MM.1S (cell line): ENCODE results near the gene TFAP2D.

Source experiments
- DNase-seq: peaks from one replicate; pipeline ENCODE4 v3.0.0-alpha.2; 2015
- H2AFZ ChIP-seq: fragments of 300-600 bp; sonication (generic); 2 replicates; pipeline ENCODE4 v1.6.0; 2016; ENCODE audit warnings: antibody characterized with exemption, low read length
- H3F3A ChIP-seq: fragments of 300-600 bp; sonication (generic); 2 replicates; pipeline ENCODE4 v1.6.1; 2016; ENCODE audit warnings: mild to moderate bottlenecking, antibody characterized with exemption, low read length, moderate library complexity, mixed read lengths; ENCODE audit not compliant: insufficient read depth
- H3K27ac ChIP-seq: fragments of 300-600 bp; sonication (generic); 2 replicates; pipeline ENCODE4 v1.5.1; 2016; ENCODE audit warnings: mild to moderate bottlenecking, low read length
- H3K27me3 ChIP-seq: fragments of 300-600 bp; sonication (generic); replicated peaks from 2 replicates; pipeline ENCODE4 v1.6.0; 2016; ENCODE audit warnings: low read length; ENCODE audit not compliant: insufficient read depth
- H3K36me3 ChIP-seq: fragments of 300-600 bp; sonication (generic); replicated peaks from 2 replicates; pipeline ENCODE4 v1.6.1; 2016; ENCODE audit warnings: mild to moderate bottlenecking, low read length, mixed read lengths; ENCODE audit not compliant: insufficient read depth
- H3K4me1 ChIP-seq: fragments of 300-600 bp; sonication (generic); 2 replicates; pipeline ENCODE4 v1.6.1; 2016; ENCODE audit warnings: low read length, mixed read lengths
- H3K4me2 ChIP-seq: fragments of 300-600 bp; sonication (generic); 2 replicates; pipeline ENCODE4 v1.6.0; 2016; ENCODE audit warnings: low read depth, low read length
- H3K4me3 ChIP-seq: fragments of 300-600 bp; sonication (generic); 2 replicates; pipeline ENCODE4 v1.5.1; 2016; ENCODE audit warnings: low read length, mixed read lengths
- H3K79me2 ChIP-seq: fragments of 300-600 bp; sonication (generic); 2 replicates; pipeline ENCODE4 v1.6.1; 2016; ENCODE audit warnings: mixed run types, low read length, mixed read lengths
- H3K9ac ChIP-seq: fragments of 300-600 bp; sonication (generic); 2 replicates; pipeline ENCODE4 v1.6.1; 2016; ENCODE audit warnings: low read length, mixed read lengths
- H3K9me2 ChIP-seq: fragments of 300-600 bp; sonication (generic); replicated peaks from 2 replicates; pipeline ENCODE4 v1.6.1; 2016; ENCODE audit warnings: mild to moderate bottlenecking, low read length, mixed read lengths; ENCODE audit not compliant: insufficient read depth
- H3K9me3 ChIP-seq: fragments of 300-600 bp; sonication (generic); replicated peaks from 2 replicates; pipeline ENCODE4 v1.6.1; 2016; ENCODE audit warnings: mild to moderate bottlenecking, low read length, mixed read lengths; ENCODE audit not compliant: insufficient read depth
- H4K20me1 ChIP-seq: fragments of 300-600 bp; sonication (generic); 2 replicates; pipeline ENCODE4 v1.6.1; 2016; ENCODE audit warnings: mild to moderate bottlenecking, low read length, moderate library complexity, mixed read lengths; ENCODE audit not compliant: insufficient read depth
- EZH2 ChIP-seq: fragments of 300-600 bp; sonication (generic); optimal IDR thresholded peaks from 2 replicates; pipeline ENCODE3; 2017; ENCODE audit warnings: low read depth, mild to moderate bottlenecking, antibody characterized with exemption, low read length, mixed read lengths
- EZH2phosphoT487 ChIP-seq: fragments of 300-600 bp; sonication (generic); IDR thresholded peaks from 2 replicates; pipeline ENCODE4 v1.6.1; 2018; ENCODE audit warnings: antibody characterized with exemption, low read length
- TF ChIP-seq, protein P1 (sequence below): fragments of 300-600 bp; sonication (generic); IDR thresholded peaks from 2 replicates; pipeline ENCODE4 v1.5.1; 2016; ENCODE audit warnings: antibody characterized with exemption, low read length, mixed read lengths

TFAP2D gene

DNA sequence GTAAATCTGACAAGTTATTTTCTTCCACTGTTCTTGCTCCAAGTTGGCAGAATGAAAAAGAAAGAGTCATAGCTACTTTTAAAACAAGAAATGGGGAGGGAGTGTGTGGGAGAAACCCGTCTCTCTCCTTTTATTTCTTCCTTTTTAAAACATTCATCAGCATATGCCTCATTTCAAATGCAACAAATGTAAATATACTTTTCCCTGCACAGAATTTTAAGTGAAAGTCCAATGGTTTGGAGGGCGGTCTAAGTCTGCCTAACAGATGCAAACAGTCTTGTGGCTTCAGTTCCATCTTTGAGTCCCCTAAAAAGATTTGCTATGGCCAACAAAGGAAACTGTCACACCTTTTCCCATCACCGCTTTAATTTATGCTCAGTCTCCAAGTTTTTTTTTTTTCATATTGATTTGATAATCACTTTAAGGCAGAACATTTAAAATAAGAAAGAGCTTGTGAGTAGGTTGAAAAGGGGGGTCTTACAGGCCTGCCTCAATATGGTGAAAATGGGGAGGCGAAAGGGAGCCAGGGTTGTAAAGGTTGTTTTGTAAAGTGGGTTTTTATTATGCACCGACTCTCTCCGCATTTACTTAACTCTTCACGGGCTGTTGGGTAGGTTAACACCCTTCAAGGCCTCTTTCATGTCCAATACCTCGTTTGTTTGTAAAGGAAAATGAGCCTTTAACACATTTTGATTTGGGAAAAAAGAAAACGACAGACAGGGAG, 4.6 kb downstream of the TFAP2D start:
- no peak for DNase-seq
- H3K4me3 ChIP-seq = no peak overlapping the region
- no peak overlapping the region for H3K27ac ChIP-seq
- H3K36me3 ChIP-seq = no peaks in the 10 kb centered on the region
- TF ChIP-seq EZH2 (no peak), EZH2phosphoT487 (no peak)
- TF ChIP-seq, protein P1, sequence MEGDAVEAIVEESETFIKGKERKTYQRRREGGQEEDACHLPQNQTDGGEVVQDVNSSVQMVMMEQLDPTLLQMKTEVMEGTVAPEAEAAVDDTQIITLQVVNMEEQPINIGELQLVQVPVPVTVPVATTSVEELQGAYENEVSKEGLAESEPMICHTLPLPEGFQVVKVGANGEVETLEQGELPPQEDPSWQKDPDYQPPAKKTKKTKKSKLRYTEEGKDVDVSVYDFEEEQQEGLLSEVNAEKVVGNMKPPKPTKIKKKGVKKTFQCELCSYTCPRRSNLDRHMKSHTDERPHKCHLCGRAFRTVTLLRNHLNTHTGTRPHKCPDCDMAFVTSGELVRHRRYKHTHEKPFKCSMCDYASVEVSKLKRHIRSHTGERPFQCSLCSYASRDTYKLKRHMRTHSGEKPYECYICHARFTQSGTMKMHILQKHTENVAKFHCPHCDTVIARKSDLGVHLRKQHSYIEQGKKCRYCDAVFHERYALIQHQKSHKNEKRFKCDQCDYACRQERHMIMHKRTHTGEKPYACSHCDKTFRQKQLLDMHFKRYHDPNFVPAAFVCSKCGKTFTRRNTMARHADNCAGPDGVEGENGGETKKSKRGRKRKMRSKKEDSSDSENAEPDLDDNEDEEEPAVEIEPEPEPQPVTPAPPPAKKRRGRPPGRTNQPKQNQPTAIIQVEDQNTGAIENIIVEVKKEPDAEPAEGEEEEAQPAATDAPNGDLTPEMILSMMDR = no peak
- no peak overlapping the region for H3K4me2 ChIP-seq
- H2AFZ ChIP-seq = no peak overlapping the region
- H3K9me2 ChIP-seq = no peaks in the 10 kb centered on the region
- H3K4me1 ChIP-seq = no peaks in the 10 kb centered on the region
- H3K79me2 ChIP-seq = no peaks in the 10 kb centered on the region
- no peaks in the 10 kb centered on the region for H3F3A ChIP-seq
- no peaks in the 10 kb centered on the region for H3K9me3 ChIP-seq
- H3K27me3 ChIP-seq = no peaks in the 10 kb centered on the region
- H4K20me1 ChIP-seq = no peaks in the 10 kb centered on the region
- no peak overlapping the region for H3K9ac ChIP-seq

GRCh38 chr6:50718566-50718965, 5.2 kb downstream of the TFAP2D start:
- no peak overlapping the region for H3K9ac ChIP-seq
- no peaks in the 10 kb centered on the region for H3F3A ChIP-seq
- DNase-seq = no peak
- H3K36me3 ChIP-seq = no peaks in the 10 kb centered on the region
- no peak overlapping the region for H2AFZ ChIP-seq
- no peaks in the 10 kb centered on the region for H3K9me2 ChIP-seq
- H3K4me1 ChIP-seq = no peaks in the 10 kb centered on the region
- no peak overlapping the region for H3K4me2 ChIP-seq
- no peak for TF ChIP-seq EZH2
- no peak for TF ChIP-seq EZH2phosphoT487
- TF ChIP-seq, protein P1 = no peak
- no peaks in the 10 kb centered on the region for H3K9me3 ChIP-seq
- no peaks in the 10 kb centered on the region for H3K79me2 ChIP-seq
- no peaks in the 10 kb centered on the region for H3K27me3 ChIP-seq
- H3K27ac ChIP-seq = no peak overlapping the region
- no peaks in the 10 kb centered on the region for H4K20me1 ChIP-seq
- no peak overlapping the region for H3K4me3 ChIP-seq

GRCh38 chr6:50720623-50721022, 7.3 kb downstream of the TFAP2D start:
- no peaks in the 10 kb centered on the region for H3K9me3 ChIP-seq
- no peak overlapping the region for H3K4me2 ChIP-seq
- no peaks in the 10 kb centered on the region for H3K9me2 ChIP-seq
- no peaks in the 10 kb centered on the region for H3K4me1 ChIP-seq
- no peaks in the 10 kb centered on the region for H3K36me3 ChIP-seq
- no peaks in the 10 kb centered on the region for H3K79me2 ChIP-seq
- no peak for DNase-seq
- no peaks in the 10 kb centered on the region for H3K27me3 ChIP-seq
- H4K20me1 ChIP-seq = no peaks in the 10 kb centered on the region
- no peaks in the 10 kb centered on the region for H3F3A ChIP-seq
- H2AFZ ChIP-seq = no peak overlapping the region
- TF ChIP-seq, protein P1 = no peak
- TF ChIP-seq EZH2 (no peak), EZH2phosphoT487 (no peak)
- no peak overlapping the region for H3K9ac ChIP-seq
- no peak overlapping the region for H3K4me3 ChIP-seq
- H3K27ac ChIP-seq = no peak overlapping the region
